ENCODE data around the gene MAN1B1.

The MAN1B1 gene

GRCh38 chr9:137086531-137087408 is at the start of gene MAN1B1:
MAN1B1 (plus strand) TSS chr9:137086985; CDS start chr9:137087000, 15 bp downstream.
- DNase-seq, result peak; percentile 98

- no peak for DNase-seq
Observed at GRCh38 chr9:137037035-137037434, 49.8 kb upstream of the MAN1B1 start.

- no peak for DNase-seq
Observed at GRCh38 chr9:137037483-137037882, 49.3 kb upstream of the MAN1B1 start.

GRCh38 chr9:137038916-137039315 is 47.9 kb upstream of the MAN1B1 start:
- no peak for DNase-seq

GRCh38 chr9:137039611-137040366 is 47.0 kb upstream of the MAN1B1 start:
- DNase-seq, result no peak

- DNase-seq, result no peak
Observed at GRCh38 chr9:137040568-137040967, 46.2 kb upstream of the MAN1B1 start.

GRCh38 chr9:137041124-137041523 is 45.7 kb upstream of the MAN1B1 start:
- no peak for DNase-seq

- no peak for DNase-seq
Observed at GRCh38 chr9:137042751-137043727, 43.7 kb upstream of the MAN1B1 start.

- no peak for DNase-seq
Observed at GRCh38 chr9:137044037-137044436, 42.7 kb upstream of the MAN1B1 start.

GRCh38 chr9:137044502-137045177 is 42.1 kb upstream of the MAN1B1 start:
- DNase-seq, result no peak

- peak; percentile 21 for DNase-seq
Observed at GRCh38 chr9:137045294-137046087, 41.3 kb upstream of the MAN1B1 start.

- peak; percentile 54 for DNase-seq
Observed at GRCh38 chr9:137046088-137046787, 40.5 kb upstream of the MAN1B1 start, which contains the start of gene NPDC1. NPDC1 (minus strand) TSS chr9:137046177; CDS start chr9:137045989, 188 bp downstream.

- no peak for DNase-seq
Observed at GRCh38 chr9:137048655-137049543, 37.9 kb upstream of the MAN1B1 start.

- DNase-seq, result no peak
Observed at GRCh38 chr9:137049544-137050449, 37.0 kb upstream of the MAN1B1 start.

GRCh38 chr9:137050570-137050969 is 36.2 kb upstream of the MAN1B1 start:
- DNase-seq, result no peak

GRCh38 chr9:137051145-137051724 is 35.5 kb upstream of the MAN1B1 start:
- DNase-seq, result no peak

GRCh38 chr9:137052293-137052692 is 34.5 kb upstream of the MAN1B1 start:
- no peak for DNase-seq
